ENCODE data around the gene ADGRA3. TPM values are rescaled to one million over a fixed set of nuclear protein-coding genes. Genes with fewer than 3 reads are reported as not detected.

Gene ADGRA3
- total RNA-seq, 1 experiment from 2014 or later = 29.0 TPM

DNA sequence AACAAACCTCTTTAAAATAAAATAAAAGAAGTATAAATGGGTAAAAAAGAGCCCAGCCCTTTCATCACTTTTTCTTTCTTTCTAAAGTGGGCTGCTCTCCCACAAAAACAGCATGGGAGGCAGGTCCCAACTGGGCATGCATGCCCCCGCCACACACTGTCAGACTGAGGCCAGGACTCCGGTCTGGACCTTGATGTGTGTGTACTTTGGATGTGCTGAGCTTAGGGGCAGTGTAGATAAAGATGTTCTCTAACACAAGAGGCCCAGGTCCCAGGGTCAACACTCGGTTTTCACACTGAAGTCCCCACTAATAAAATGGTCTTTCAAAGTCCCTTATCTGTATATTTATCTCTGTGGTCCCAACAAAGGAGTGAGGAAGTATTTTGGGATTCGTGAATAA lies 44.4 kb downstream of the ADGRA3 start:
- Histone ChIP-seq H3F3A (ENCODE audit: low read length, unreplicated experiment) (no peaks in the 10 kb centered on the region), H3K79me2 (ENCODE audit: low read length) (peaks cover 24% of the 10 kb centered on the region), H3K27ac (ENCODE audit: low read length) (no peak overlapping the region), H4K20me1 (ENCODE audit: low read length) (no peaks in the 10 kb centered on the region), H3K36me3 (ENCODE audit: low read depth, low read length) (no peaks in the 10 kb centered on the region), H3K27me3 (ENCODE audit: low read length) (no peaks in the 10 kb centered on the region), H3K4me1 (ENCODE audit: insufficient read depth, low read length) (peaks cover 10% of the 10 kb centered on the region), H3K4me2 (ENCODE audit: low read length) (no peak overlapping the region), H2AFZ (ENCODE audit: low read length) (no peak overlapping the region), H3K9me2 (replicated peaks; ENCODE audit: low read length) (no peaks in the 10 kb centered on the region), H3K9ac (ENCODE audit: low read length) (no peak overlapping the region), H3K9me3 (ENCODE audit: low read length) (no peaks in the 10 kb centered on the region), H3K4me3 (ENCODE audit: low read length) (no peak overlapping the region)
- DNase-seq (no peak), ATAC-seq (no peak)
- BruUV-seq (replicated peaks) = no TSS peak
- TF ChIP-seq, protein P1, sequence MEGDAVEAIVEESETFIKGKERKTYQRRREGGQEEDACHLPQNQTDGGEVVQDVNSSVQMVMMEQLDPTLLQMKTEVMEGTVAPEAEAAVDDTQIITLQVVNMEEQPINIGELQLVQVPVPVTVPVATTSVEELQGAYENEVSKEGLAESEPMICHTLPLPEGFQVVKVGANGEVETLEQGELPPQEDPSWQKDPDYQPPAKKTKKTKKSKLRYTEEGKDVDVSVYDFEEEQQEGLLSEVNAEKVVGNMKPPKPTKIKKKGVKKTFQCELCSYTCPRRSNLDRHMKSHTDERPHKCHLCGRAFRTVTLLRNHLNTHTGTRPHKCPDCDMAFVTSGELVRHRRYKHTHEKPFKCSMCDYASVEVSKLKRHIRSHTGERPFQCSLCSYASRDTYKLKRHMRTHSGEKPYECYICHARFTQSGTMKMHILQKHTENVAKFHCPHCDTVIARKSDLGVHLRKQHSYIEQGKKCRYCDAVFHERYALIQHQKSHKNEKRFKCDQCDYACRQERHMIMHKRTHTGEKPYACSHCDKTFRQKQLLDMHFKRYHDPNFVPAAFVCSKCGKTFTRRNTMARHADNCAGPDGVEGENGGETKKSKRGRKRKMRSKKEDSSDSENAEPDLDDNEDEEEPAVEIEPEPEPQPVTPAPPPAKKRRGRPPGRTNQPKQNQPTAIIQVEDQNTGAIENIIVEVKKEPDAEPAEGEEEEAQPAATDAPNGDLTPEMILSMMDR (conservative IDR thresholded peaks at IDR 0.05; ENCODE audit: low read depth, low read length) = no peak
- TF ChIP-seq EZH2 (IDR thresholded peaks at IDR 0.05; ENCODE audit: low read length, unreplicated experiment) = no peak
- no peak for TF ChIP-seq EZH2phosphoT487 (IDR thresholded peaks at IDR 0.05; ENCODE audit: borderline replicate concordance, low read length)
- intact Hi-C loops (cut with micrococcal nuclease) = no loop called here
- POLR2A ChIA-PET (ENCODE audit: unreplicated experiment) = no interaction called here
- CTCF ChIA-PET = no interaction called here

DNA sequence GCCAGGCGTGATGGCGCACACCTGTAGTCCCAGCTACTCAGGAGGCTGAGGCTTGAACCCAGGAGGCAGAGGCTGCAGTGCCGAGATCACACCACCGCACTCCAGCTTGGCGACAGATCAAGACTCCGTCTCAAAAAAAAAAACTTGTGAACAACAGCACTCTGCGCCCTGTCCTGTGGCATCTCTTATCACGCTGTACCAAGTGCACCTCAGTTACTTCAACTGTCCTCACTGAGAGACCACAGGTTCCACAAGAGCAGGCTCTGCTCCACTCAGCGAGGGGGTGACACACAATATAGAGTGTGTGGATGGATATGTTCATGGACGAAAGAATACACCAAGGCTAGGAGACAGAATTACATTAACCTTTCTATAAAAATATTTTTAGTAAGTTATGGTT lies 49.3 kb downstream of the ADGRA3 start:
- Histone ChIP-seq H3K9me2 (replicated peaks; ENCODE audit: low read length) (no peaks in the 10 kb centered on the region), H3K9me3 (ENCODE audit: low read length) (no peaks in the 10 kb centered on the region), H3K79me2 (ENCODE audit: low read length) (0 out of 2 replicates have a peak, but pooled peaks cover 3% of the 10 kb centered on the region), H3F3A (ENCODE audit: low read length, unreplicated experiment) (no peaks in the 10 kb centered on the region), H2AFZ (ENCODE audit: low read length) (no peak overlapping the region), H3K36me3 (ENCODE audit: low read depth, low read length) (no peaks in the 10 kb centered on the region), H4K20me1 (ENCODE audit: low read length) (no peaks in the 10 kb centered on the region), H3K4me3 (ENCODE audit: low read length) (no peak overlapping the region), H3K9ac (ENCODE audit: low read length) (no peak overlapping the region), H3K4me2 (ENCODE audit: low read length) (no peak overlapping the region), H3K4me1 (ENCODE audit: insufficient read depth, low read length) (no peaks in the 10 kb centered on the region), H3K27ac (ENCODE audit: low read length) (no peak overlapping the region), H3K27me3 (ENCODE audit: low read length) (no peaks in the 10 kb centered on the region)
- CTCF ChIA-PET = no interaction called here
- no peak for DNase-seq
- intact Hi-C loops (cut with micrococcal nuclease) = no loop called here
- POLR2A ChIA-PET (ENCODE audit: unreplicated experiment) = no interaction called here
- ATAC-seq = no peak
- no TSS peak for BruUV-seq (replicated peaks)
- TF ChIP-seq, protein P1 (conservative IDR thresholded peaks at IDR 0.05; ENCODE audit: low read depth, low read length) = no peak
- TF ChIP-seq EZH2phosphoT487 (IDR thresholded peaks at IDR 0.05; ENCODE audit: borderline replicate concordance, low read length) (no peak), EZH2 (IDR thresholded peaks at IDR 0.05; ENCODE audit: low read length, unreplicated experiment) (no peak)

DNA sequence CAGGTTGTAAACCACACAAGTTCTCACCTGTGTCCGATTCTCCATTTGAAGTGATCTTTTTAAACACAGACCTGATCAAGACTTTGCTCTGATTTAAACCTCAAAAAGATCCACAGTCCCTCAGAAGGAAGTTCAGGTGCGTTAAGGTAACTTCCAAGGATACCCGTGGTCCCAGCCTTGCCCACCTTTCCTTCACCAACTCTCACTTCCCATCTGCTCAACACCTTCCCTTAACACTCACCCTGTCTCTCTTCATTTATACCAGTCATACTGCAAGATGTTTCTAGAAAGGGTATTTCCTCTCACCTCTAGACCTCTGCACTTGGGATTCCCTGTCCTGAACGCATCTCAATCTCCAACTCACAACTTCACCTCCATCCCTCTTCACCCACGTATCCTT lies 49.9 kb downstream of the ADGRA3 start:
- Histone ChIP-seq H3K9ac (ENCODE audit: low read length) (no peak overlapping the region), H3K79me2 (ENCODE audit: low read length) (0 out of 2 replicates have a peak, but pooled peaks cover 3% of the 10 kb centered on the region), H3K4me1 (ENCODE audit: insufficient read depth, low read length) (no peaks in the 10 kb centered on the region), H3K27me3 (ENCODE audit: low read length) (no peaks in the 10 kb centered on the region), H3K36me3 (ENCODE audit: low read depth, low read length) (no peaks in the 10 kb centered on the region), H3K9me2 (replicated peaks; ENCODE audit: low read length) (no peaks in the 10 kb centered on the region), H3K4me3 (ENCODE audit: low read length) (no peak overlapping the region), H2AFZ (ENCODE audit: low read length) (no peak overlapping the region), H3F3A (ENCODE audit: low read length, unreplicated experiment) (no peaks in the 10 kb centered on the region), H3K4me2 (ENCODE audit: low read length) (no peak overlapping the region), H3K27ac (ENCODE audit: low read length) (no peak overlapping the region), H4K20me1 (ENCODE audit: low read length) (no peaks in the 10 kb centered on the region), H3K9me3 (ENCODE audit: low read length) (no peaks in the 10 kb centered on the region)
- no TSS peak for BruUV-seq (replicated peaks)
- TF ChIP-seq, protein P1 (conservative IDR thresholded peaks at IDR 0.05; ENCODE audit: low read depth, low read length) = no peak
- TF ChIP-seq EZH2 (IDR thresholded peaks at IDR 0.05; ENCODE audit: low read length, unreplicated experiment) (no peak), EZH2phosphoT487 (IDR thresholded peaks at IDR 0.05; ENCODE audit: borderline replicate concordance, low read length) (no peak)
- intact Hi-C loops (cut with micrococcal nuclease) = no loop called here
- CTCF ChIA-PET = no interaction called here
- DNase-seq = no peak
- POLR2A ChIA-PET (ENCODE audit: unreplicated experiment) = no interaction called here
- no peak for ATAC-seq
